ENCODE results near the gene RBM17. TPM values are rescaled to one million over a fixed set of nuclear protein-coding genes. Genes with fewer than 3 reads are reported as not detected.
"Not testable (repeated sequence)": the region's sequence is repeated elsewhere in the genome, so short reads cannot be mapped to it uniquely, and the experiment has no call there.

The RBM17 gene
- total and polyA plus RNA-seq, 4 donors, result 16.5 to 44.8 (median 34.1) TPM

DNA sequence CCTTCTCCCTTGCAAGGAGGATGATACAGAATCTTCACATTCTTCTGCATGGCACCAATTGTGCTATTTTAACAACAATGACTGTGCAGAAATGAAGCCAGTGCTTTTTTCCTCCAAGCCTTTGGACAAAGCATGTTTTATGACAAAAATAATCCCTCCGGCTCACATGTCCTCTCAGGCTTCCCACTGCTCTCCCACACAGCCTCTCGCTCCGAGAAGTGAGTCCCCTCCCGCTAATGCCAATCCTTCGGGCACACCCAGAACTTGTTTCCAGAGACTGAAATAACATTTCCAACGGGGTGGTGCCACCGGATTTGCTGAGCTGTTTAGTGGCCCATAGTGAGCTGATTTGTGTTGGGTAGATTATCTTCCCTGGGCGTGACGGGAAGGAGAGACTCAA is 35.8 kb downstream of the RBM17 start:
- 59% methylated on average over 9 of the region's 9 CpGs for WGBS
- no peak overlapping the region for H3K27ac ChIP-seq (ENCODE audit: low read depth in 1 of 2, low read length in 2 of 2)
- no peaks in the 10 kb centered on the region for H3K27me3 ChIP-seq (ENCODE audit: control insufficient read depth in 4 of 4, insufficient read depth in 4 of 4, low read length in 3 of 4)
- TF ChIP-seq TAF1 (conservative IDR thresholded peaks at IDR 0.05), result no peak
- TF ChIP-seq, protein P1, sequence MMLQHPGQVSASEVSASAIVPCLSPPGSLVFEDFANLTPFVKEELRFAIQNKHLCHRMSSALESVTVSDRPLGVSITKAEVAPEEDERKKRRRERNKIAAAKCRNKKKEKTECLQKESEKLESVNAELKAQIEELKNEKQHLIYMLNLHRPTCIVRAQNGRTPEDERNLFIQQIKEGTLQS (IDR thresholded peaks at IDR 0.05), result no peak
- TF ChIP-seq SP1 (IDR thresholded peaks at IDR 0.05), result no peak
- TF ChIP-seq YY1 (IDR thresholded peaks at IDR 0.05), result no peak
- TF ChIP-seq NR2F2 (IDR thresholded peaks at IDR 0.05), result no peak
- TF ChIP-seq, protein P2, sequence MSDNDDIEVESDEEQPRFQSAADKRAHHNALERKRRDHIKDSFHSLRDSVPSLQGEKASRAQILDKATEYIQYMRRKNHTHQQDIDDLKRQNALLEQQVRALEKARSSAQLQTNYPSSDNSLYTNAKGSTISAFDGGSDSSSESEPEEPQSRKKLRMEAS (IDR thresholded peaks at IDR 0.05), result no peak
- TF ChIP-seq RXRA (IDR thresholded peaks at IDR 0.05), result no peak
- TF ChIP-seq FOXA2 (IDR thresholded peaks at IDR 0.05), result no peak
- TF ChIP-seq GABPA (IDR thresholded peaks at IDR 0.05 in 1 of 2, conservative IDR thresholded peaks at IDR 0.05 in 1 of 2), result no peak
- TF ChIP-seq EGR1 (IDR thresholded peaks at IDR 0.05; ENCODE audit: low read depth in 2 of 2), result no peak
- TF ChIP-seq, protein P3, sequence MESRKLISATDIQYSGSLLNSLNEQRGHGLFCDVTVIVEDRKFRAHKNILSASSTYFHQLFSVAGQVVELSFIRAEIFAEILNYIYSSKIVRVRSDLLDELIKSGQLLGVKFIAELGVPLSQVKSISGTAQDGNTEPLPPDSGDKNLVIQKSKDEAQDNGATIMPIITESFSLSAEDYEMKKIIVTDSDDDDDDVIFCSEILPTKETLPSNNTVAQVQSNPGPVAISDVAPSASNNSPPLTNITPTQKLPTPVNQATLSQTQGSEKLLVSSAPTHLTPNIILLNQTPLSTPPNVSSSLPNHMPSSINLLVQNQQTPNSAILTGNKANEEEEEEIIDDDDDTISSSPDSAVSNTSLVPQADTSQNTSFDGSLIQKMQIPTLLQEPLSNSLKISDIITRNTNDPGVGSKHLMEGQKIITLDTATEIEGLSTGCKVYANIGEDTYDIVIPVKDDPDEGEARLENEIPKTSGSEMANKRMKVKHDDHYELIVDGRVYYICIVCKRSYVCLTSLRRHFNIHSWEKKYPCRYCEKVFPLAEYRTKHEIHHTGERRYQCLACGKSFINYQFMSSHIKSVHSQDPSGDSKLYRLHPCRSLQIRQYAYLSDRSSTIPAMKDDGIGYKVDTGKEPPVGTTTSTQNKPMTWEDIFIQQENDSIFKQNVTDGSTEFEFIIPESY (IDR thresholded peaks at IDR 0.05), result no peak
- no peak for TF ChIP-seq FOXA1 (IDR thresholded peaks at IDR 0.05)
- no peak for TF ChIP-seq HNF4G (IDR thresholded peaks at IDR 0.05)
- DNase-seq (ENCODE audit: low spot score), result no peak
- no peak overlapping the region for H3K4me3 ChIP-seq (ENCODE audit: low read depth in 1 of 3, low read length in 3 of 3)
- H3K9ac ChIP-seq (ENCODE audit: low read depth in 1 of 2, low read length in 2 of 2), result no peak overlapping the region
- no peaks in the 10 kb centered on the region for H3K9me3 ChIP-seq (ENCODE audit: control insufficient read depth in 4 of 4, low read length in 3 of 4)
- no peaks in the 10 kb centered on the region for H3K36me3 ChIP-seq (ENCODE audit: control insufficient read depth in 4 of 4, insufficient read depth in 3 of 4, low read depth in 1 of 4, low read length in 3 of 4)
- H3K4me1 ChIP-seq (ENCODE audit: control insufficient read depth in 4 of 4, insufficient read depth in 4 of 4, low read length in 3 of 4), result peaks cover 0 to 3% (median 0%) of the 10 kb centered on the region in 4 donors

DNA sequence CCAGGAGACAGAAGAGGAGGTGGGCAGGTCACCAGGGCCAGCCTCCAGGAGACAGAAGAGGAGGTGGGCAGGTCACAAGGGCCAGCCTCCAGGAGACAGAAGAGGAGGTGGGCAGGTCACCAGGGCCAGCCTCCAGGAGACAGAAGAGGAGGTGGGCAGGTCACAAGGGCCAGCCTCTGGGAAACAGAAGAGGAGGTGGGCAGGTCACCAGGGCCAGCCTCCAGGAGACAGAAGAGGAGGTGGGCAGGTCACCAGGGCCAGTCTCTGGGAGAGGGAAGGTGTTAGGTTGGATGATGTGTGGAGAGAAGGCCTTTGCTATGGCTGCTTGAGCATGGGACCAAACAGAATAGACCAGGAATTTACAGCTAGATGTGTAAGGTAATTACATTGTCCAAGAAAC is 38.6 kb downstream of the RBM17 start:
- H3K36me3 ChIP-seq (ENCODE audit: control insufficient read depth in 4 of 4, insufficient read depth in 3 of 4, low read depth in 1 of 4, low read length in 3 of 4); H3K9me3 ChIP-seq (ENCODE audit: control insufficient read depth in 4 of 4, low read length in 3 of 4); H3K27me3 ChIP-seq (ENCODE audit: control insufficient read depth in 4 of 4, insufficient read depth in 4 of 4, low read length in 3 of 4); DNase-seq (ENCODE audit: low spot score); H3K4me1 ChIP-seq (ENCODE audit: control insufficient read depth in 4 of 4, insufficient read depth in 4 of 4, low read length in 3 of 4); H3K4me3 ChIP-seq (ENCODE audit: low read depth in 1 of 3, low read length in 3 of 3); H3K27ac ChIP-seq (ENCODE audit: low read depth in 1 of 2, low read length in 2 of 2); H3K9ac ChIP-seq (ENCODE audit: low read depth in 1 of 2, low read length in 2 of 2): not testable (repeated sequence)

DNA sequence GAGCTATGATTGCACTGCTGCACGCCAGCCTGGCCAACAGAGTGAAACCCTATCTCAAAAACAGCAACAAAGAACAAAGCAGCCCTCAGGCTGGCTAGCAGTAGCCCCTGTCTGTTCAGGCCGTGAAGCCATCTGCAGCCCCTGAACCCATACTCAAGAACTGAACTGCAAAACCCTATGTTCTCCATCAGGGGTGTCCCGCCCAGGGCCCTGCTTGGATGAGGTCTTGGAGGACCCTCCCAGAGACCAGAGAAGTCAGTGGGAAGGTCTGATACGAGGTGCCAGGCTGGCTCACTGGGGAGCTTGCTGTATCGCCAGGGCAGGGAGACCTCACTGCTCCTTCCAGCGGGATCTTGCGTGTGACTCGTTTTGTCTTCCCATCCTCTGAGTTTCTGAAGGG is 39.3 kb downstream of the RBM17 start:
- no peak overlapping the region for H3K27ac ChIP-seq (ENCODE audit: low read depth in 1 of 2, low read length in 2 of 2)
- WGBS, result 87% methylated on average over 8 of the region's 8 CpGs
- no peaks in the 10 kb centered on the region for H3K36me3 ChIP-seq (ENCODE audit: control insufficient read depth in 4 of 4, insufficient read depth in 3 of 4, low read depth in 1 of 4, low read length in 3 of 4)
- H3K27me3 ChIP-seq (ENCODE audit: control insufficient read depth in 4 of 4, insufficient read depth in 4 of 4, low read length in 3 of 4), result no peaks in the 10 kb centered on the region
- H3K4me3 ChIP-seq (ENCODE audit: low read depth in 1 of 3, low read length in 3 of 3), result no peak overlapping the region
- no peak overlapping the region for H3K9ac ChIP-seq (ENCODE audit: low read depth in 1 of 2, low read length in 2 of 2)
- DNase-seq (ENCODE audit: low spot score), result no peak
- peaks cover 0 to 3% (median 0%) of the 10 kb centered on the region in 4 donors for H3K4me1 ChIP-seq (ENCODE audit: control insufficient read depth in 4 of 4, insufficient read depth in 4 of 4, low read length in 3 of 4)
- TF ChIP-seq RXRA (IDR thresholded peaks at IDR 0.05), result no peak
- no peak for TF ChIP-seq FOXA1 (IDR thresholded peaks at IDR 0.05)
- TF ChIP-seq SP1 (IDR thresholded peaks at IDR 0.05), result no peak
- no peak for TF ChIP-seq FOXA2 (IDR thresholded peaks at IDR 0.05)
- TF ChIP-seq HNF4G (IDR thresholded peaks at IDR 0.05), result no peak
- TF ChIP-seq, protein P3 (IDR thresholded peaks at IDR 0.05), result no peak
- TF ChIP-seq, protein P1 (IDR thresholded peaks at IDR 0.05), result no peak
- no peak for TF ChIP-seq EGR1 (IDR thresholded peaks at IDR 0.05; ENCODE audit: low read depth in 2 of 2)
- TF ChIP-seq YY1 (IDR thresholded peaks at IDR 0.05), result no peak
- TF ChIP-seq GABPA (IDR thresholded peaks at IDR 0.05 in 1 of 2, conservative IDR thresholded peaks at IDR 0.05 in 1 of 2), result no peak
- TF ChIP-seq RAD21 (IDR thresholded peaks at IDR 0.05), result no peak
- TF ChIP-seq, protein P4, sequence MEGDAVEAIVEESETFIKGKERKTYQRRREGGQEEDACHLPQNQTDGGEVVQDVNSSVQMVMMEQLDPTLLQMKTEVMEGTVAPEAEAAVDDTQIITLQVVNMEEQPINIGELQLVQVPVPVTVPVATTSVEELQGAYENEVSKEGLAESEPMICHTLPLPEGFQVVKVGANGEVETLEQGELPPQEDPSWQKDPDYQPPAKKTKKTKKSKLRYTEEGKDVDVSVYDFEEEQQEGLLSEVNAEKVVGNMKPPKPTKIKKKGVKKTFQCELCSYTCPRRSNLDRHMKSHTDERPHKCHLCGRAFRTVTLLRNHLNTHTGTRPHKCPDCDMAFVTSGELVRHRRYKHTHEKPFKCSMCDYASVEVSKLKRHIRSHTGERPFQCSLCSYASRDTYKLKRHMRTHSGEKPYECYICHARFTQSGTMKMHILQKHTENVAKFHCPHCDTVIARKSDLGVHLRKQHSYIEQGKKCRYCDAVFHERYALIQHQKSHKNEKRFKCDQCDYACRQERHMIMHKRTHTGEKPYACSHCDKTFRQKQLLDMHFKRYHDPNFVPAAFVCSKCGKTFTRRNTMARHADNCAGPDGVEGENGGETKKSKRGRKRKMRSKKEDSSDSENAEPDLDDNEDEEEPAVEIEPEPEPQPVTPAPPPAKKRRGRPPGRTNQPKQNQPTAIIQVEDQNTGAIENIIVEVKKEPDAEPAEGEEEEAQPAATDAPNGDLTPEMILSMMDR (IDR thresholded peaks at IDR 0.05; ENCODE audit: low read depth, low read length, missing input control), result no peak
- no peak for TF ChIP-seq TAF1 (conservative IDR thresholded peaks at IDR 0.05)
- no peak for TF ChIP-seq NR2F2 (IDR thresholded peaks at IDR 0.05)
- no peak for TF ChIP-seq HNF4A (conservative IDR thresholded peaks at IDR 0.05)
- TF ChIP-seq, protein P2 (IDR thresholded peaks at IDR 0.05), result no peak
- H3K9me3 ChIP-seq (ENCODE audit: control insufficient read depth in 4 of 4, low read length in 3 of 4), result no peaks in the 10 kb centered on the region
